Breast epithelium (tissue), 4 donors: ENCODE measurements around the gene ROR2. TPM values are rescaled to one million over a fixed set of nuclear protein-coding genes. Genes with fewer than 3 reads are reported as not detected.

Experiments used
- DNase-seq, 2 donors: peaks; one replicate each; pipeline ENCODE4 v3.0.0-alpha.2; 2019; ENCODE audit warnings: low spot score in 2 of 2
- H3K27ac ChIP-seq, 2 donors: fragments of 200-600 bp; sonication (generic) in 1 of 2; one replicate each; pipeline ENCODE4 v1.5.1; 2016 to 2019; ENCODE audit warnings: mild to moderate bottlenecking in 1 of 2
- H3K27me3 ChIP-seq, 2 donors: fragments of 200-600 bp; sonication (generic) in 1 of 2; one replicate each; pipeline versions ENCODE4 v1.5.1 to v1.6.0; 2017 to 2019; ENCODE audit warnings: control low read depth in 1 of 2, mild to moderate bottlenecking in 1 of 2
- H3K36me3 ChIP-seq: fragments of 200-600 bp; one replicate; pipeline ENCODE4 v1.5.1; 2019
- H3K4me1 ChIP-seq, 2 donors: fragments of 200-600 bp; sonication (generic); one replicate each; pipeline ENCODE4 v1.5.1; 2016 to 2019; ENCODE audit warnings: control low read depth in 1 of 2
- H3K4me3 ChIP-seq, 3 donors: fragments of 200-600 bp; sonication (generic); 1 replicate in 2 of 3; 2 replicates in 1 of 3; pipeline ENCODE4 v1.5.1; 2016 to 2019; ENCODE audit warnings: mild to moderate bottlenecking in 3 of 3, moderate library complexity in 2 of 3
- H3K9me3 ChIP-seq, 2 donors: fragments of 200-600 bp; sonication (generic) in 1 of 2; one replicate each; pipeline ENCODE4 v1.5.1; 2016 to 2019; ENCODE audit warnings: control low read depth in 1 of 2
- CTCF ChIP-seq, 3 donors: fragments of 450-650 bp; IDR thresholded peaks; one replicate each; pipeline ENCODE4 v1.5.1; 2016 to 2017; ENCODE audit warnings: antibody characterized with exemption in 3 of 3, mild to moderate bottlenecking in 3 of 3, moderate library complexity in 3 of 3
- POLR2A ChIP-seq: fragments of 450-650 bp; IDR thresholded peaks from one replicate; pipeline ENCODE4 v1.6.1; 2016; ENCODE audit warnings: antibody characterized with exemption, mild to moderate bottlenecking, moderate library complexity
- POLR2AphosphoS5 ChIP-seq, 3 donors: sonication (generic); formaldehyde crosslinking; IDR thresholded peaks; one replicate each; pipeline ENCODE4 v1.6.1; 2017; ENCODE audit warnings: antibody characterized with exemption in 3 of 3
- intact Hi-C: fragments of 100-400 bp; cut with DNase I; formaldehyde crosslinking; loops from one replicate; pipeline ENCODE4 v1.15.1; 2023; ENCODE audit warnings: low total_unique reads
- total RNA-seq, 3 donors: library from RNA; depleted of rRNA; stranded (reverse); fragments of >200 nt; gene quantifications; one replicate each; pipeline ENCODE4 v1.1.0, GENCODE V29; 2016

Gene ROR2
- total RNA-seq, 3 donors from 2014 or later = 2.1 to 25.6 (median 10.2) TPM

GRCh38 chr9:91917436-91917835 lies 32.6 kb downstream of the ROR2 start:
- intact Hi-C loops = no loop called here
- no peak for DNase-seq
- H3K4me1 ChIP-seq = no peaks in the 10 kb centered on the region

GRCh38 chr9:91915524-91916263 lies 34.3 kb downstream of the ROR2 start:
- H3K4me1 ChIP-seq = no peaks in the 10 kb centered on the region
- H3K27ac ChIP-seq = no peak overlapping the region
- no peaks in the 10 kb centered on the region for H3K27me3 ChIP-seq
- H3K4me3 ChIP-seq = no peak overlapping the region
- TF ChIP-seq POLR2A = no peak
- H3K36me3 ChIP-seq = no peaks in the 10 kb centered on the region
- DNase-seq = no peak
- no peaks in the 10 kb centered on the region for H3K9me3 ChIP-seq
- intact Hi-C loops = no loop called here

More at GRCh38 chr9:91917436-91917835, 32.6 kb downstream of the ROR2 start:
- Histone ChIP-seq H3K4me3 (no peak overlapping the region), H3K27me3 (no peaks in the 10 kb centered on the region), H3K36me3 (no peaks in the 10 kb centered on the region), H3K27ac (no peak overlapping the region), H3K9me3 (no peaks in the 10 kb centered on the region)
- TF ChIP-seq POLR2A (no peak), CTCF (IDR thresholded peaks at IDR 0.05) (no peak), POLR2AphosphoS5 (IDR thresholded peaks at IDR 0.05) (no peak)

GRCh38 chr9:91914937-91915336 lies 35.1 kb downstream of the ROR2 start:
- no peak for DNase-seq
- no peak for TF ChIP-seq POLR2A
- TF ChIP-seq CTCF (IDR thresholded peaks at IDR 0.05) = no peak
- TF ChIP-seq POLR2AphosphoS5 (IDR thresholded peaks at IDR 0.05) = no peak
- Histone ChIP-seq H3K36me3 (no peaks in the 10 kb centered on the region), H3K9me3 (no peaks in the 10 kb centered on the region), H3K27ac (no peak overlapping the region), H3K4me3 (no peak overlapping the region), H3K27me3 (no peaks in the 10 kb centered on the region), H3K4me1 (no peaks in the 10 kb centered on the region)
- intact Hi-C loops = no loop called here

- DNase-seq = no peak
- Histone ChIP-seq H3K27me3 (no peaks in the 10 kb centered on the region), H3K36me3 (no peaks in the 10 kb centered on the region), H3K4me3 (no peak overlapping the region), H3K9me3 (no peaks in the 10 kb centered on the region), H3K27ac (no peak overlapping the region), H3K4me1 (no peaks in the 10 kb centered on the region)
- TF ChIP-seq CTCF (IDR thresholded peaks at IDR 0.05) (no peak), POLR2AphosphoS5 (IDR thresholded peaks at IDR 0.05) (no peak), POLR2A (no peak)
- intact Hi-C loops = no loop called here
Measured at GRCh38 chr9:91914404-91914803, 35.6 kb downstream of the ROR2 start.

GRCh38 chr9:91913986-91914385 lies 36.0 kb downstream of the ROR2 start:
- no peak overlapping the region for H3K4me3 ChIP-seq
- no peak for DNase-seq
- no peaks in the 10 kb centered on the region for H3K4me1 ChIP-seq
- no peaks in the 10 kb centered on the region for H3K27me3 ChIP-seq
- H3K27ac ChIP-seq = no peak overlapping the region
- no peak for TF ChIP-seq POLR2AphosphoS5 (IDR thresholded peaks at IDR 0.05)
- no peaks in the 10 kb centered on the region for H3K9me3 ChIP-seq
- H3K36me3 ChIP-seq = no peaks in the 10 kb centered on the region
- intact Hi-C loops = no loop called here

- no peak for DNase-seq
- Histone ChIP-seq H3K4me1 (no peaks in the 10 kb centered on the region), H3K9me3 (no peaks in the 10 kb centered on the region), H3K27me3 (no peaks in the 10 kb centered on the region), H3K27ac (no peak overlapping the region), H3K36me3 (no peaks in the 10 kb centered on the region), H3K4me3 (no peak overlapping the region)
- intact Hi-C loops = no loop called here
- TF ChIP-seq POLR2AphosphoS5 (IDR thresholded peaks at IDR 0.05) (no peak), CTCF (IDR thresholded peaks at IDR 0.05) (no peak), POLR2A (no peak)
Measured at GRCh38 chr9:91913096-91913495, 36.9 kb downstream of the ROR2 start.
